HCT116 (cell line): ENCODE data around the gene U2AF1L4.

ENCODE experiments used
- CBX3 ChIP-seq: IDR thresholded peaks from 2 replicates; pipeline ENCODE4 v1.6.1; 2012; ENCODE audit warnings: low read depth
- CEBPB ChIP-seq: IDR thresholded peaks from 2 replicates; pipeline ENCODE4 v1.6.1; 2012; ENCODE audit warnings: low read depth
- CTCF ChIP-seq, 3 experiments: fragments of 200-600 bp in 1 of 3; sonication (generic) in 1 of 3; IDR thresholded peaks in 2 of 3; conservative IDR thresholded peaks in 1 of 3; 2 replicates each; pipeline ENCODE4 v1.5.1; 2012 to 2017; ENCODE audit warnings: low read depth in 2 of 3, low read length in 2 of 3, antibody characterized with exemption in 1 of 3, borderline replicate concordance in 1 of 3, control low read depth in 1 of 3, mild to moderate bottlenecking in 1 of 3, mixed read lengths in 1 of 3, mixed run types in 1 of 3, moderate library complexity in 1 of 3; ENCODE audit not compliant: insufficient read depth in 1 of 3
- EGR1 ChIP-seq: IDR thresholded peaks from 2 replicates; pipeline ENCODE4 v1.6.1; 2012; ENCODE audit warnings: low read depth
- EZH2 ChIP-seq: fragments of 200-600 bp; sonication (generic); IDR thresholded peaks from 2 replicates; pipeline ENCODE4 v1.6.1; 2017; ENCODE audit warnings: antibody characterized with exemption, mixed run types
- POLR2A ChIP-seq: IDR thresholded peaks from 2 replicates; pipeline ENCODE4 v1.7.0; 2011; ENCODE audit warnings: borderline replicate concordance; ENCODE audit not compliant: insufficient read depth, insufficient read length; ENCODE audit errors: extremely low read depth
- POLR2AphosphoS5 ChIP-seq: IDR thresholded peaks from 2 replicates; pipeline ENCODE4 v1.6.1; 2011; ENCODE audit warnings: mild to moderate bottlenecking, low read depth, low read length, moderate library complexity
- REST ChIP-seq: IDR thresholded peaks from 2 replicates; pipeline ENCODE4 v1.6.1; 2012; ENCODE audit warnings: low read depth
- SIN3A ChIP-seq: IDR thresholded peaks from 2 replicates; pipeline ENCODE4 v1.6.1; 2012; ENCODE audit warnings: low read depth

GRCh38 chr19:35780717-35781116 is 35.5 kb upstream of the U2AF1L4 start:
- no peak for TF ChIP-seq REST
- TF ChIP-seq POLR2AphosphoS5: no peak
- no peak for TF ChIP-seq CTCF (IDR thresholded peaks at IDR 0.05 in 2 of 3, conservative IDR thresholded peaks at IDR 0.05 in 1 of 3; ENCODE audit: borderline replicate concordance in 1 of 3, insufficient read depth in 1 of 3, low read depth in 2 of 3, low read length in 2 of 3)
- TF ChIP-seq CBX3: no peak
- TF ChIP-seq EZH2: no peak
- no peak for TF ChIP-seq CEBPB
- TF ChIP-seq POLR2A: no peak
- no peak for TF ChIP-seq EGR1
- TF ChIP-seq SIN3A: no peak
